Left lung (tissue), 10 donors: ENCODE results near the gene CMTM7. TPM values are rescaled to one million over a fixed set of nuclear protein-coding genes. Genes with fewer than 3 reads are reported as not detected.
A peak's percentile ranks its signal among the peaks of the same experiment; 100 is the strongest.
"Not testable (repeated sequence)": the region's sequence is repeated elsewhere in the genome, so short reads cannot be mapped to it uniquely, and the experiment has no call there.

Experiments used
- ATAC-seq: fragments of 200-7000 bp; cut with Tn5 transposase; one replicate; pipeline ENCODE4 v1.9.1; 2020; ENCODE audit warnings: moderate library complexity
- DNase-seq, 4 donors: peaks; one replicate each; pipeline ENCODE4 v3.0.0-alpha.2; 2013 to 2020
- H3K27ac ChIP-seq, 2 donors: fragments of 200-600 bp; sonication (generic) in 1 of 2; one replicate each; pipeline versions ENCODE4 v1.5.0 to v1.8.0; 2020 to 2021
- H3K27me3 ChIP-seq, 2 donors: fragments of 200-600 bp; sonication (generic) in 1 of 2; one replicate each; pipeline versions ENCODE4 v1.5.0 to v1.8.0; 2020 to 2021
- H3K36me3 ChIP-seq, 2 donors: fragments of 200-600 bp; sonication (generic) in 1 of 2; one replicate each; pipeline versions ENCODE4 v1.5.0 to v1.8.0; 2020 to 2021
- H3K4me1 ChIP-seq, 2 donors: fragments of 200-600 bp; one replicate each; pipeline ENCODE4 v1.8.0; 2021
- H3K4me3 ChIP-seq, 2 donors: fragments of 200-600 bp; sonication (generic) in 1 of 2; one replicate each; pipeline versions ENCODE4 v1.5.0 to v1.8.0; 2020 to 2021; ENCODE audit warnings: mild to moderate bottlenecking in 1 of 2
- H3K9me3 ChIP-seq, 2 donors: fragments of 200-600 bp; sonication (generic) in 1 of 2; one replicate each; pipeline versions ENCODE4 v1.5.0 to v1.8.0; 2020 to 2021
- CTCF ChIP-seq, 2 donors: fragments of 200-600 bp; sonication (generic) in 1 of 2; IDR thresholded peaks; one replicate each; pipeline versions ENCODE4 v1.5.0 to v1.8.0; 2021; ENCODE audit warnings: antibody characterized with exemption in 2 of 2
- intact Hi-C, 2 donors: fragments of 100-400 bp; cut with DNase I; formaldehyde crosslinking; loops; one replicate each; pipeline versions ENCODE4 v1.11.2 to v1.14.2; 2022
- polyA plus RNA-seq, 6 donors: library from polyadenylated mRNA; unstranded; fragments of 120-200 nt; gene quantifications; one replicate each; pipeline ENCODE4 v1.2.1, GENCODE V29; 2013; ENCODE audit not compliant: insufficient read length in 6 of 6
- total RNA-seq, 2 donors: library from RNA; stranded (reverse); fragmentation: NEBNext Ultra II Directional; extraction: Animal tissue kit (Norgen Biotek cat#: 25700); gene quantifications; one replicate each; pipeline ENCODE4 v1.2.1, GENCODE V29; 2021
- donor health status: DM: no; HTN: yes; CAD: no.
- donor health status: DM: no; HTN: no; CAD: no.

The CMTM7 gene
- total and polyA plus RNA-seq, 8 donors = 46.7 to 80.5 (median 68.4) TPM

- H3K4me3 ChIP-seq, H3K9me3 ChIP-seq, H3K27ac ChIP-seq, ATAC-seq, H3K27me3 ChIP-seq, DNase-seq, intact Hi-C loops: not testable (repeated sequence)
- H3K4me1 ChIP-seq = peaks cover 0 to 69% of the 10 kb centered on the region in 2 donors
- H3K36me3 ChIP-seq = peaks cover 0 to 11% of the 10 kb centered on the region in 2 donors
Measured at GRCh38 chr3:32466808-32467207, 75.2 kb downstream of the CMTM7 start.

- peak; percentile 97 for ATAC-seq
- Histone ChIP-seq H3K4me1 (peaks cover 0 to 64% of the 10 kb centered on the region in 2 donors), H3K4me3 (peak overlapping the region; percentile 24 to 40), H3K27me3 (no peaks in the 10 kb centered on the region), H3K9me3 (no peaks in the 10 kb centered on the region), H3K27ac (peak overlapping the region in 1 of 2 donors; percentile 62), H3K36me3 (peaks cover 0 to 11% of the 10 kb centered on the region in 2 donors)
- intact Hi-C loops = no loop called here
- peak; percentile 99 for TF ChIP-seq CTCF (IDR thresholded peaks at IDR 0.05)
- DNase-seq = peak; percentile 63 to 96 (median 80)
Measured at GRCh38 chr3:32467333-32468070, 75.8 kb downstream of the CMTM7 start.

- H3K27ac ChIP-seq = peak overlapping the region in 1 of 2 donors; percentile 61
- H3K4me3 ChIP-seq = no peak overlapping the region
- H3K4me1 ChIP-seq = peaks cover 0 to 60% of the 10 kb centered on the region in 2 donors
- no peak for TF ChIP-seq CTCF (IDR thresholded peaks at IDR 0.05)
- no peak for DNase-seq
- no peaks in the 10 kb centered on the region for H3K9me3 ChIP-seq
- no peaks in the 10 kb centered on the region for H3K27me3 ChIP-seq
- intact Hi-C loops = no loop called here
- peaks cover 0 to 14% of the 10 kb centered on the region in 2 donors for H3K36me3 ChIP-seq
- no peak for ATAC-seq
Measured at GRCh38 chr3:32469151-32469874, 77.7 kb downstream of the CMTM7 start.

- intact Hi-C loops = no loop called here
- H3K9me3 ChIP-seq = no peaks in the 10 kb centered on the region
- TF ChIP-seq CTCF (IDR thresholded peaks at IDR 0.05) = no peak
- H3K4me1 ChIP-seq = peaks cover 0 to 60% of the 10 kb centered on the region in 2 donors
- DNase-seq = no peak
- no peaks in the 10 kb centered on the region for H3K27me3 ChIP-seq
- H3K27ac ChIP-seq = peak overlapping the region in 1 of 2 donors; percentile 61
- no peak for ATAC-seq
- H3K4me3 ChIP-seq = no peak overlapping the region
- peaks cover 0 to 14% of the 10 kb centered on the region in 2 donors for H3K36me3 ChIP-seq
Measured at GRCh38 chr3:32470362-32470761, 78.7 kb downstream of the CMTM7 start.

GRCh38 chr3:32471246-32471645 lies 79.6 kb downstream of the CMTM7 start:
- intact Hi-C loops = no loop called here
- no peak for TF ChIP-seq CTCF (IDR thresholded peaks at IDR 0.05)
- Histone ChIP-seq H3K27ac (peak overlapping the region in 1 of 2 donors; percentile 61), H3K36me3 (peaks cover 0 to 18% of the 10 kb centered on the region in 2 donors), H3K4me1 (peaks cover 0 to 60% of the 10 kb centered on the region in 2 donors), H3K9me3 (no peaks in the 10 kb centered on the region), H3K4me3 (no peak overlapping the region), H3K27me3 (no peaks in the 10 kb centered on the region)
- no peak for ATAC-seq
- no peak for DNase-seq

GRCh38 chr3:32472151-32472550 lies 80.5 kb downstream of the CMTM7 start:
- H3K27ac ChIP-seq, ATAC-seq, H3K9me3 ChIP-seq, intact Hi-C loops, DNase-seq, H3K4me3 ChIP-seq, H3K27me3 ChIP-seq: not testable (repeated sequence)
- Histone ChIP-seq H3K36me3 (peaks cover 0 to 18% of the 10 kb centered on the region in 2 donors), H3K4me1 (peaks cover 0 to 55% of the 10 kb centered on the region in 2 donors)
